Fibroblast of skin of right quadriceps (primary cell): ENCODE data around the gene WASHC4.
A peak's percentile ranks its signal among the peaks of the same experiment; 100 is the strongest.
"Not testable (repeated sequence)": the region's sequence is repeated elsewhere in the genome, so short reads cannot be mapped to it uniquely, and the experiment has no call there.

Experiments
- DNase-seq: peaks from one replicate; pipeline ENCODE4 v3.0.0-alpha.2; 2013

The WASHC4 gene

GRCh38 chr12:105091476-105092206, 15.9 kb upstream of the WASHC4 start:
- no peak for DNase-seq

- DNase-seq = no peak
These were observed 15.2 kb upstream of the WASHC4 start for GRCh38 chr12:105092336-105092735.

- DNase-seq = not testable (repeated sequence)
These were observed 12.2 kb upstream of the WASHC4 start for GRCh38 chr12:105095338-105095737.

- no peak for DNase-seq
These were observed 8.2 kb upstream of the WASHC4 start for GRCh38 chr12:105099356-105099755.

GRCh38 chr12:105100207-105100985, 7.1 kb upstream of the WASHC4 start:
- DNase-seq = peak; percentile 64

GRCh38 chr12:105100998-105101397, 6.5 kb upstream of the WASHC4 start:
- DNase-seq = peak; percentile 34

GRCh38 chr12:105102673-105103072, 4.9 kb upstream of the WASHC4 start:
- no peak for DNase-seq

- DNase-seq = no peak
These were observed 2.8 kb upstream of the WASHC4 start for GRCh38 chr12:105104762-105105161.

- no peak for DNase-seq
These were observed 910 bp upstream of the WASHC4 start for GRCh38 chr12:105106621-105107020.

- no peak for DNase-seq
These were observed 399 bp upstream of the WASHC4 start for GRCh38 chr12:105107171-105107493.

GRCh38 chr12:105109465-105110212, 2.1 kb downstream of the WASHC4 start:
- peak; percentile 24 for DNase-seq

- no peak for DNase-seq
These were observed 3.3 kb downstream of the WASHC4 start for GRCh38 chr12:105110851-105111250.

- DNase-seq = no peak
These were observed 5.6 kb downstream of the WASHC4 start for GRCh38 chr12:105113094-105113493.

- no peak for DNase-seq
These were observed 9.4 kb downstream of the WASHC4 start for GRCh38 chr12:105116969-105117368.

GRCh38 chr12:105120551-105120950, 13.0 kb downstream of the WASHC4 start:
- no peak for DNase-seq

GRCh38 chr12:105138248-105138647, 30.7 kb downstream of the WASHC4 start:
- no peak for DNase-seq

- DNase-seq = no peak
These were observed 33.9 kb downstream of the WASHC4 start for GRCh38 chr12:105141320-105141922.

- no peak for DNase-seq
These were observed 34.7 kb downstream of the WASHC4 start for GRCh38 chr12:105142259-105142658.

GRCh38 chr12:105156260-105156659, 48.7 kb downstream of the WASHC4 start:
- DNase-seq = no peak

GRCh38 chr12:105157606-105158005, 50.1 kb downstream of the WASHC4 start:
- no peak for DNase-seq

- DNase-seq = no peak
These were observed 51.3 kb downstream of the WASHC4 start for GRCh38 chr12:105158876-105159275.

GRCh38 chr12:105162174-105162573, 54.6 kb downstream of the WASHC4 start:
- DNase-seq = no peak

GRCh38 chr12:105164068-105164467, 56.5 kb downstream of the WASHC4 start:
- no peak for DNase-seq
